ENCODE data around the gene POMGNT2.

The POMGNT2 gene

DNA sequence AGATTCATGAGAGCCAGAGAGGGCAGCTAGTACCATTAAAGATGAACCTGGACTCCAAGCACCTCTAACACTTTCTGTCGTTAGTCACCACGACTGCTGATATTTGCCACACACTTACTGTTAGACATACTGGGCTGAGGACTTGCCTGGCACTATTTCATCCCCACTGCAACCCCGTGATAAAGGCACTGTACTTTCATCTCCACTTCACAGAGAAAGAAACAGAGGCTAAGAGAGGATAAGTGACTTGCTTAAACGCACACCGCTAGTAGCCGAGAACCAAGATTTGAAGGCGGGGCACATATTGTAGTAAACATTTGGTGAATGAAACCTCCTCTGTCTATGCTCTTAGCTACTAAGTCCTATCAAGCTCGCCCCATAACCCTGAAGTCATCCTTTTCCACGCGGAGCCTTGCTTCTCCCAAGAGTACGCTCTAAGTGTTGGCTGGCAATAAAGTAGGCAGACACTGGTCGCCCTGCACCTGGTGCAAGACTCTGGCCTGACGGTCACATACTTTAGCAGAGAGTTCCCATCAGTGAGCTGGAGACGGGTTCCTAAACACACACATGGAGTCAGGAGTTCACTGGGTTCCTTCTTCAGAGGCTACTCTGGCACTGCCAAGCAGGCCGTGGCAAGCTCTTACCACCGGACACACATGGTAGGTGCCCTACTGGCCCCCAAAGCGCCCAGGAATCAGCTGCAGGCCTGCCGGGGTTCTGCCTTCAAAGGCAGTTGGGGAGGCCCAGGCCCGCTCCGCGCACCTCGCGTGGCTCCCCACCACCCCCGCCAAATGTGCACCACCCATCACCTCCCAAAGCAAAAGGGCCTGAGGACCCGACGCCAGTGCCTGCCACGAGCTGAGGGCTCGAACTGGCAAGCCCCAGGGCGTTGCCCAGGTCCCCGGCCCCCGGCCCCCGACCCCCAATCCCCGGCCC is 951 bp downstream of the POMGNT2 start:
- no peak for TF ChIP-seq CTCF (IDR thresholded peaks at IDR 0.05; ENCODE audit: control extremely low read depth, extremely low read depth, low read depth, missing control alignments)
- ChIA-PET CTCF (no interaction called here), POLR2A (no interaction called here)
- no peak for DNase-seq (ENCODE audit: extremely low spot score)

DNA sequence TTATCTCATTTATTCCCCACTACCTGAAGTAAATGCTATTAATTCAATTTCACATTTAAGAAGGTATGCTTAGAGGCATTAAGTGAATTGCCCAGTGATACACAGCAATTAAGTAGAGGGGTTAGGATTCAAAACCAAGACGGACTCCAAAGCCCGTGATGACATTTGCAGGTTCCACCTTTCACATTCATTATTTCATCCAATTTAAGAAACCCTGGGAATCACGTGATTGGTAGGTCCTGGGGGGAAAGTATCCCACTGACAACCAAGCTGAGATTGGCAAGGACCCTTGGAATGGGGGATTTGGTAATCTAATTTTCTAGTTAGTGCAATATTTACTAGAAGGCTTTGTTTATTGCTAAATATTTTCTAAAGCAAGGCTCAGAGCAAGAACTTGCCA is 1.8 kb downstream of the POMGNT2 start:
- CTCF ChIA-PET = no interaction called here
- POLR2A ChIA-PET = no interaction called here
- TF ChIP-seq CTCF (IDR thresholded peaks at IDR 0.05; ENCODE audit: control extremely low read depth, extremely low read depth, low read depth, missing control alignments) = no peak
- DNase-seq (ENCODE audit: extremely low spot score) = no peak

GRCh38 chr3:43102773-43103480 is 3.0 kb downstream of the POMGNT2 start:
- CTCF ChIA-PET = interaction anchor here (1.2 kb wide), 1 partner anchor 69 kb away, joined by 3 read pairs; no protein-coding TSS in a partner anchor
- POLR2A ChIA-PET = no interaction called here
- DNase-seq (ENCODE audit: extremely low spot score) = no peak
- no peak for TF ChIP-seq CTCF (IDR thresholded peaks at IDR 0.05; ENCODE audit: control extremely low read depth, extremely low read depth, low read depth, missing control alignments)

DNA sequence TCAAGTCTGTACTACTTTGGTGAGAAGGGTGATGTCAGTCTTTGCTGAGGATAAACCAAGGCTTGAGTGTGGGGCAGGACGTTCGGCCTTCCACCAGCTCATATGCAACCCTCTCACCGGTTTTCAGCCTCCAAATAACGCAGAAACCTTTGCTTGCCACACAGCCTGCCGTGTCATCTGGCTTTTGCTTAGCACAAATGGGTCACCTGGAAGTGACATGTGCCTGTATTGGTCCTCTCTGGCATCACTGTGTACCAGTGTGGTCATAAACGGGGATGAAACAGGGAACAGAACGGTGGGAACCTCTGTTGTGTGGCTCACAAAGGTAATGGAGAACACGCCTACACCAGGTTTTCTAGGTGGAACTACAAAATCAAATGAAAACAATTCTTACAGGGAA is 7.1 kb downstream of the POMGNT2 start:
- POLR2A ChIA-PET = no interaction called here

GRCh38 chr3:43097400-43098080 is 8.3 kb downstream of the POMGNT2 start:
- TF ChIP-seq CTCF (IDR thresholded peaks at IDR 0.05; ENCODE audit: control extremely low read depth, extremely low read depth, low read depth, missing control alignments) = no peak
- ChIA-PET CTCF (interaction anchor here (1.3 to 2.0 kb wide), 2 partner anchors 10 to 16 kb away, joined by 5 to 6 read pairs; no protein-coding TSS in a partner anchor), POLR2A (no interaction called here)
- DNase-seq (ENCODE audit: extremely low spot score) = no peak

More for the DNA sequence above, 7.1 kb downstream of the POMGNT2 start:
- TF ChIP-seq CTCF (IDR thresholded peaks at IDR 0.05; ENCODE audit: control extremely low read depth, extremely low read depth, low read depth, missing control alignments) = no peak
- no peak for DNase-seq (ENCODE audit: extremely low spot score)
- CTCF ChIA-PET = interaction anchor here (1.3 kb wide), 2 partner anchors 15 kb away, joined by 3 to 5 read pairs; no protein-coding TSS in a partner anchor

DNA sequence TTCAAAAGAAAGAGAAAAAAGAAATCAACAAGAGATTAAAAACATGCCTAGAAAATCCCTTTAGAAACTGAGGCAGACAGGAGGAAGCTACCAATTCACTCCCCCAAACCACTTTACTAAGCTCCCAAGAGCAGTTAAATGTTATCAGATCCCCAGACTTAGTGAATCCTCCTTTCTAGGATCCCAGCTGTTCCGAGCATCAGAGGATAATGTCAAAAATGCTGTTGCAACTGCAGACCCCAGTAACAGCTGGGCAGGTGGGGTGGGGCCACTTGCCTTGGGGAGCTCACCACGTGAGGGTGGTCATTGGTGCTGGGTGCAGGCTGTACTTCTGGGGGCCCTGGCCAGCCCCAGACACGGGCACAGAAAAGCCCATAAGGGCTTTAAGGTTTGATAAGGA is 9.1 kb downstream of the POMGNT2 start:
- ChIA-PET POLR2A (no interaction called here), CTCF (interaction anchor here (2.0 kb wide), 1 partner anchor 9 kb away, joined by 6 read pairs; no protein-coding TSS in a partner anchor)
- TF ChIP-seq CTCF (IDR thresholded peaks at IDR 0.05; ENCODE audit: control extremely low read depth, extremely low read depth, low read depth, missing control alignments) = no peak
- no peak for DNase-seq (ENCODE audit: extremely low spot score)

All from GM10248 (cell line).